B cell (primary cell): Measurements from ENCODE around the gene ATRNL1. TPM values are rescaled to one million over a fixed set of nuclear protein-coding genes. Genes with fewer than 3 reads are reported as not detected.

Source experiments
- ATAC-seq: fragments of 200-7000 bp; cut with Tn5 transposase; one replicate; pipeline ENCODE4 v1.10.0; 2021; ENCODE audit warnings: low read depth, mild to moderate bottlenecking, moderate number of reproducible peaks, moderate library complexity
- CTCF ChIA-PET: fragments of 350-600 bp; sonication (Branson Sonifier 250); formaldehyde crosslinking; loops from one replicate; lab custom pipeline; 2021; ENCODE audit warnings: antibody characterized with exemption, inconsistent platforms; lab: Charles Lee
- POLR2A ChIA-PET: fragments of 350-600 bp; sonication (Branson Sonifier 250); formaldehyde crosslinking; loops from one replicate; lab custom pipeline; 2021; ENCODE audit warnings: antibody characterized with exemption; lab: Charles Lee
- DNase-seq: peaks from one replicate; pipeline ENCODE4 v3.0.0; 2013
- H2AFZ ChIP-seq: 2 replicates; pipeline ENCODE4 v1.6.1; 2012; ENCODE audit warnings: mild to moderate bottlenecking, low read depth, low read length; ENCODE audit not compliant: insufficient read depth, poor library complexity, severe bottlenecking
- H3K27ac ChIP-seq, 2 donors: 1 replicate in 1 of 2; 2 replicates in 1 of 2; pipeline ENCODE4 v1.5.1; 2012 to 2013; ENCODE audit warnings: low read length in 2 of 2, mild to moderate bottlenecking in 2 of 2, moderate library complexity in 1 of 2
- H3K27me3 ChIP-seq, 4 experiments: fragments of 200-600 bp in 1 of 4; sonication (generic) in 1 of 4; replicated peaks in 1 of 4; 1 replicate in 2 of 4; 2 replicates in 2 of 4; pipeline versions ENCODE4 v1.6.1 to v1.7.0; 2013 to 2016; ENCODE audit warnings: low read length in 3 of 4, mild to moderate bottlenecking in 2 of 4, mixed read lengths in 1 of 4, moderate library complexity in 1 of 4; ENCODE audit not compliant: insufficient read depth in 4 of 4, control insufficient read depth in 3 of 4; ENCODE audit errors: control extremely low read depth in 1 of 4
- H3K36me3 ChIP-seq, 2 experiments: replicated peaks in 1 of 2; 1 replicate in 1 of 2; 2 replicates in 1 of 2; pipeline versions ENCODE4 v1.6.1 to v1.7.1; 2013; ENCODE audit warnings: low read length in 1 of 2; ENCODE audit not compliant: insufficient read depth in 2 of 2, control insufficient read depth in 1 of 2; ENCODE audit errors: control extremely low read depth in 1 of 2, extremely low read depth in 1 of 2
- H3K4me1 ChIP-seq, 2 donors: fragments of 200-600 bp in 1 of 2; sonication (generic) in 1 of 2; 1 replicate in 1 of 2; 2 replicates in 1 of 2; pipeline versions ENCODE4 v1.5.1 to v1.6.1; 2013 to 2017; ENCODE audit warnings: low read length in 2 of 2; ENCODE audit not compliant: control insufficient read depth in 2 of 2, insufficient read depth in 2 of 2
- H3K4me2 ChIP-seq: replicated peaks from 2 replicates; pipeline ENCODE3; 2012; ENCODE audit warnings: mild to moderate bottlenecking, low read depth, low read length; ENCODE audit not compliant: poor library complexity, severe bottlenecking
- H3K4me3 ChIP-seq, 5 experiments: fragments of 200-600 bp in 1 of 5; sonication (generic) in 1 of 5; 1 replicate in 3 of 5; 2 replicates in 2 of 5; pipeline versions ENCODE4 v1.5.1 to v1.7.0; 2011 to 2016; ENCODE audit warnings: low read length in 4 of 5, mild to moderate bottlenecking in 4 of 5, low read depth in 2 of 5, control low read depth in 1 of 5, moderate library complexity in 1 of 5; ENCODE audit not compliant: insufficient read depth in 1 of 5; ENCODE audit errors: control extremely low read depth in 1 of 5, extremely low read depth in 1 of 5
- H3K79me2 ChIP-seq: fragments of 200-600 bp; sonication (generic); one replicate; pipeline ENCODE4 v1.6.0; 2016; ENCODE audit warnings: low read length; ENCODE audit not compliant: control insufficient read depth, insufficient read depth
- H3K9ac ChIP-seq: fragments of 200-600 bp; sonication (generic); 2 replicates; pipeline ENCODE4 v1.6.1; 2017; ENCODE audit warnings: mild to moderate bottlenecking, low read length, moderate library complexity
- H3K9me3 ChIP-seq, 3 donors: one replicate each; pipeline versions ENCODE4 v1.6.1 to v1.7.1; 2013; ENCODE audit warnings: low read length in 2 of 3; ENCODE audit not compliant: control insufficient read depth in 2 of 3, insufficient read depth in 1 of 3; ENCODE audit errors: control extremely low read depth in 1 of 3
- H4K20me1 ChIP-seq: 2 replicates; pipeline ENCODE4 v1.6.0; 2012; ENCODE audit warnings: mild to moderate bottlenecking, low read length; ENCODE audit not compliant: insufficient read depth, control insufficient read depth, poor library complexity, severe bottlenecking
- H3K27ac Mint-ChIP-seq: one replicate; pipeline ENCODE4 v1.8.0; 2021; ENCODE audit warnings: mixed read lengths
- H3K27me3 Mint-ChIP-seq: one replicate; pipeline ENCODE4 v1.8.0; 2021; ENCODE audit warnings: mixed read lengths
- H3K4me1 Mint-ChIP-seq: one replicate; pipeline ENCODE4 v1.8.0; 2021; ENCODE audit warnings: mixed read lengths
- H3K4me3 Mint-ChIP-seq: one replicate; pipeline ENCODE4 v1.8.0; 2021; ENCODE audit warnings: mixed read lengths
- H3K9me3 Mint-ChIP-seq: one replicate; pipeline ENCODE4 v1.8.0; 2022; ENCODE audit warnings: mixed read lengths; ENCODE audit not compliant: insufficient read depth
- CTCF ChIP-seq: fragments of 200-600 bp; IDR thresholded peaks from one replicate; pipeline ENCODE4 v1.8.0; 2022; ENCODE audit warnings: antibody characterized with exemption, mild to moderate bottlenecking
- EZH2 ChIP-seq: IDR thresholded peaks from 2 replicates; pipeline ENCODE4 v1.6.1; 2012; ENCODE audit warnings: borderline replicate concordance, low read depth, mild to moderate bottlenecking, moderate library complexity, low read length; ENCODE audit not compliant: insufficient read depth, poor library complexity, severe bottlenecking
- WGBS: methylation state at CpG from one replicate; pipeline ENCODE4 v1.1.5; 2013; ENCODE audit warnings: missing lambda C conversion rate; ENCODE audit not compliant: insufficient coverage; 5-methylcytosine and 5-hydroxymethylcytosine counted together
- intact Hi-C: fragments of 100-400 bp; cut with micrococcal nuclease; formaldehyde crosslinking; loops from one replicate; pipeline ENCODE4 v1.10.0; 2022
- polyA plus RNA-seq: library from polyadenylated mRNA; depleted of rRNA; stranded (reverse); fragments of >200 nt; gene quantifications from 2 replicates; pipeline ENCODE4 v1.2.3, GENCODE V29; 2012
- total RNA-seq, 2 donors: library from RNA; stranded (reverse); fragments of 120-200 nt in 1 of 2; gene quantifications; 1 replicate in 1 of 2; 2 replicates in 1 of 2; pipeline versions ENCODE4 v1.2.3 to v1.2.4, GENCODE V29; 2013 to 2022

Gene ATRNL1
- total and polyA plus RNA-seq, 2 donors (not counting 1 experiment from before 2014, with no cell fraction given), result 0.24 to 2.2 TPM

GRCh38 chr10:115091161-115091560, 2.0 kb upstream of the ATRNL1 start:
- no peak overlapping the region for H3K4me2 ChIP-seq
- Mint-ChIP-seq H3K27me3 (peaks cover 41% of the 10 kb centered on the region), H3K9me3 (peaks cover 8% of the 10 kb centered on the region), H3K4me1 (peaks cover 16% of the 10 kb centered on the region), H3K27ac (no peak overlapping the region), H3K4me3 (peak overlapping the region; percentile 90)
- no peak overlapping the region for H3K9ac ChIP-seq
- 100% methylated on average over 1 of the region's 6 CpGs for WGBS
- H3K79me2 ChIP-seq, result no peaks in the 10 kb centered on the region
- ChIA-PET POLR2A (no interaction called here), CTCF (no interaction called here)
- H3K4me3 ChIP-seq, result no peak overlapping the region
- peaks cover 0 to 5% (median 0%) of the 10 kb centered on the region in 3 donors for H3K9me3 ChIP-seq
- no peaks in the 10 kb centered on the region for H4K20me1 ChIP-seq
- intact Hi-C loops, result loop anchor here (5.0 kb wide), 1 partner anchor 564 kb away; no protein-coding TSS in a partner anchor
- peaks cover 0 to 28% (median 20%) of the 10 kb centered on the region in 4 experiments for H3K27me3 ChIP-seq
- peaks cover 10 to 16% of the 10 kb centered on the region in 2 donors for H3K4me1 ChIP-seq
- no peaks in the 10 kb centered on the region for H3K36me3 ChIP-seq
- no peak for TF ChIP-seq EZH2
- no peak for TF ChIP-seq CTCF
- DNase-seq, result no peak
- no peak overlapping the region for H2AFZ ChIP-seq
- ATAC-seq, result no peak
- H3K27ac ChIP-seq, result no peak overlapping the region

- Histone ChIP-seq H3K9ac (peak overlapping the region; percentile 63), H3K27me3 (peaks cover 0 to 32% (median 20%) of the 10 kb centered on the region in 4 experiments), H3K4me2 (peak overlapping the region; percentile 76), H4K20me1 (no peaks in the 10 kb centered on the region), H3K4me3 (peak overlapping the region in 4 of 5 experiments; percentile 16 to 61 (median 61)), H3K79me2 (no peaks in the 10 kb centered on the region), H2AFZ (peak overlapping the region; percentile 79), H3K9me3 (peaks cover 0 to 5% (median 0%) of the 10 kb centered on the region in 3 donors), H3K36me3 (no peaks in the 10 kb centered on the region), H3K4me1 (peaks cover 10 to 16% of the 10 kb centered on the region in 2 donors), H3K27ac (no peak overlapping the region)
- H3K27me3 Mint-ChIP-seq, result peaks cover 41% of the 10 kb centered on the region
- WGBS, result under 1% methylated on average over 10 of the region's 10 CpGs
- CTCF ChIA-PET, result no interaction called here
- peak overlapping the region; percentile 5 for H3K27ac Mint-ChIP-seq
- ATAC-seq, result no peak
- H3K4me3 Mint-ChIP-seq, result peak overlapping the region; percentile 90
- peaks cover 2% of the 10 kb centered on the region for H3K9me3 Mint-ChIP-seq
- H3K4me1 Mint-ChIP-seq, result peaks cover 16% of the 10 kb centered on the region
- DNase-seq, result no peak
- intact Hi-C loops, result loop anchor here (2.0 to 5.0 kb wide), 2 partner anchors 153 to 565 kb away; partner anchors contain the start of gene TRUB1
- POLR2A ChIA-PET, result no interaction called here
- no peak for TF ChIP-seq CTCF
- no peak for TF ChIP-seq EZH2
Measured at GRCh38 chr10:115092258-115092554, 959 bp upstream of the ATRNL1 start.
